Activated B cell treated with CpG ODN at 0.5 μM for 24 hours (primary cell): ENCODE results near the gene FADD. TPM values are rescaled to one million over a fixed set of nuclear protein-coding genes. Genes with fewer than 3 reads are reported as not detected.

Experiments used
- ATAC-seq: fragments of 200-7000 bp; cut with Tn5 transposase; one replicate; pipeline ENCODE4 v1.10.0; 2021; ENCODE audit warnings: low read depth, mild to moderate bottlenecking, moderate library complexity
- CTCF ChIA-PET: fragments of 350-600 bp; sonication (Branson Sonifier 250); formaldehyde crosslinking; loops from one replicate; lab custom pipeline; 2021; ENCODE audit warnings: antibody characterized with exemption; lab: Charles Lee
- POLR2A ChIA-PET: fragments of 350-600 bp; sonication (Branson Sonifier 250); formaldehyde crosslinking; loops from one replicate; lab custom pipeline; 2021; ENCODE audit warnings: antibody characterized with exemption; lab: Charles Lee
- DNase-seq: peaks from one replicate; pipeline ENCODE4 v3.0.0; 2022
- H3K27ac Mint-ChIP-seq: one replicate; pipeline ENCODE4 v1.8.0; 2020; ENCODE audit warnings: mixed read lengths
- H3K27me3 Mint-ChIP-seq: one replicate; pipeline ENCODE4 v1.8.0; 2021; ENCODE audit warnings: mixed read lengths
- H3K36me3 Mint-ChIP-seq: one replicate; pipeline ENCODE4 v1.8.0; 2021; ENCODE audit warnings: low read depth, mixed read lengths
- H3K4me1 Mint-ChIP-seq: one replicate; pipeline ENCODE4 v1.8.0; 2021; ENCODE audit warnings: mixed read lengths
- H3K4me3 Mint-ChIP-seq: one replicate; pipeline ENCODE4 v1.8.0; 2020; ENCODE audit warnings: mild to moderate bottlenecking, mixed read lengths
- H3K9me3 Mint-ChIP-seq: one replicate; pipeline ENCODE4 v1.8.0; 2020; ENCODE audit warnings: mixed read lengths
- CTCF ChIP-seq: fragments of 200-600 bp; IDR thresholded peaks from one replicate; pipeline ENCODE4 v1.8.0; 2022; ENCODE audit warnings: antibody characterized with exemption, mild to moderate bottlenecking
- intact Hi-C: fragments of 100-400 bp; cut with micrococcal nuclease; formaldehyde crosslinking; loops from one replicate; pipeline ENCODE4 v1.15.1; 2024
- total RNA-seq: library from RNA; stranded (reverse); gene quantifications from 2 replicates; pipeline ENCODE4 v1.2.3, GENCODE V29; 2022

FADD gene
- total RNA-seq, 1 donor from 2014 or later: 31.2 TPM

GRCh38 chr11:70201882-70202861 is 924 bp upstream of the FADD start:
- peak overlapping the region; percentile 87 for H3K27ac Mint-ChIP-seq
- H3K4me3 Mint-ChIP-seq: peak overlapping the region; percentile 87
- ChIA-PET POLR2A (interaction anchor here (1.3 kb wide), 1 partner anchor 527 kb away, joined by 9 read pairs; the partner anchor contains the start of gene LTO1), CTCF (no interaction called here)
- intact Hi-C loops: loop anchor here (2.0 to 5.0 kb wide), 4 partner anchors 195 to 1247 kb away; partner anchors contain the start of genes CTTN, DHCR7 and LTO1
- ATAC-seq: no peak
- no peaks in the 10 kb centered on the region for H3K9me3 Mint-ChIP-seq
- no peak for TF ChIP-seq CTCF
- H3K4me1 Mint-ChIP-seq: peaks cover 28% of the 10 kb centered on the region
- peaks cover 30% of the 10 kb centered on the region for H3K36me3 Mint-ChIP-seq
- DNase-seq: no peak
- H3K27me3 Mint-ChIP-seq: no peaks in the 10 kb centered on the region

DNA sequence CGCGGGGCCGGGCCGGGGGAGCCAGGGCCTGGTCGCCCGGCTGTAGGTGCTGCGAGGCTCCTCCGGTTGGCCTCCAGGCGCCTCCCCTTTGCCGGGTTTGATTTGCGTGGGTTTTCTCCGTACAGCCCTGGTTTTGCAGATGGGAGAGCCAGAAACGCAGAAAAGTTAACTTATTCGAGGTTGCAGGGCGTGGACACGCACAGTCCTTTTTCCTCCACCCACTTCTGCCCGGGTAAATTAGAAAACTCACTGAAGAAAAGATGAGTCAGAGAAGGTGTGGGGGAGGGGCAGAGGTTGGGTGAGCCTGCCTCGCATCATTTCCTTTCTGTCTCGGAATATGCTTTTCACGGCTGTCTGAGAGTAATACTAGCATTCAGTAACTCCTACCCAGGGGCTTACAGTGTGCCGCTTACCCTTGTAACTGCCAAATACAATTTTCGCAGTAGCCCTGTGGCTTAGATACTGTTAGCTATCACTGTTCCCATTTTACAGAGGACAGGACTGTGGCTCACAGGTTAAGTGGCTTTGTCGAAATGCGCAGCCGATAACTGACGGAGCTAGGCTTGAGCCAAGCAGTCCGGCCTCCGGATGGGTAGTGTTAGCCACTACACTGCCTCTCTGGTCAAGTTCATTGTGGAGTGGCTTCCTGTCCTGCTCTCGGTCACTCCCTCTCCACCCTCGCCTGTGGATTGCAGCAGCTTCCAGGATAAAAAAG is 812 bp downstream of the FADD start:
- Mint-ChIP-seq H3K4me3 (peak overlapping the region; percentile 93), H3K9me3 (no peaks in the 10 kb centered on the region), H3K27me3 (no peaks in the 10 kb centered on the region), H3K36me3 (peaks cover 45% of the 10 kb centered on the region), H3K27ac (peak overlapping the region; percentile 92), H3K4me1 (peaks cover 34% of the 10 kb centered on the region)
- ATAC-seq (peak; percentile 72), DNase-seq (peak; percentile 46)
- intact Hi-C loops: loop anchor here (1.0 to 5.0 kb wide), 5 partner anchors 66 to 1245 kb away; partner anchors contain the start of genes CTTN, DHCR7, LTO1 and PPFIA1
- no peak for TF ChIP-seq CTCF
- CTCF ChIA-PET: interaction anchor here (1.0 kb wide), 1 partner anchor 8 kb away, joined by 4 read pairs; no protein-coding TSS in a partner anchor
- POLR2A ChIA-PET: interaction anchor here (0.6 to 1.5 kb wide), 5 partner anchors 9 to 529 kb away, joined by 3 to 9 read pairs (median 4); partner anchors contain the start of genes LTO1 and PPFIA1

DNA sequence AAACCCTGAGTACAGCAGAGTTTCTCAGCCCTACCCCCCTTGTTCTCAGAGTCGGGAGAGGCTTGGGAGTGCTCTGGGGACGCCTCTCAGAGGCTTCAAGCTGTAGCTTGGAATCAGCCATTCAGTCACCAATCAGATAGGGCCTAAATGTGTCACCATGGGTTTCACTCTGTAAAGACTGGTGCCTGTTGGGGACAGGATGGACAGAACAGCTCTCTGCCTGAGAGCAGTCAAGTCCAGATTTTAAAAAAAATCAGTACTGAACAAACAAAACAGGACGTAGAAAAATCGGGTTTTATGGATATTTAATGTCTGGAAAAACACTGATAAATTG is 1.3 kb downstream of the FADD start:
- no peak for DNase-seq
- intact Hi-C loops: loop anchor here (1.0 to 5.0 kb wide), 3 partner anchors 66 to 907 kb away; partner anchors contain the start of genes CTTN and PPFIA1
- ATAC-seq: no peak
- ChIA-PET CTCF (interaction anchor here (1.0 kb wide), 1 partner anchor 8 kb away, joined by 4 read pairs; no protein-coding TSS in a partner anchor), POLR2A (interaction anchor here (0.6 to 1.5 kb wide), 3 partner anchors 8 to 289 kb away, joined by 3 to 5 read pairs (median 4); partner anchors contain the start of gene PPFIA1)
- Mint-ChIP-seq H3K27ac (peak overlapping the region; percentile 92), H3K9me3 (no peaks in the 10 kb centered on the region), H3K4me3 (peak overlapping the region; percentile 93), H3K27me3 (no peaks in the 10 kb centered on the region), H3K36me3 (peaks cover 50% of the 10 kb centered on the region), H3K4me1 (peaks cover 35% of the 10 kb centered on the region)
- no peak for TF ChIP-seq CTCF

DNA sequence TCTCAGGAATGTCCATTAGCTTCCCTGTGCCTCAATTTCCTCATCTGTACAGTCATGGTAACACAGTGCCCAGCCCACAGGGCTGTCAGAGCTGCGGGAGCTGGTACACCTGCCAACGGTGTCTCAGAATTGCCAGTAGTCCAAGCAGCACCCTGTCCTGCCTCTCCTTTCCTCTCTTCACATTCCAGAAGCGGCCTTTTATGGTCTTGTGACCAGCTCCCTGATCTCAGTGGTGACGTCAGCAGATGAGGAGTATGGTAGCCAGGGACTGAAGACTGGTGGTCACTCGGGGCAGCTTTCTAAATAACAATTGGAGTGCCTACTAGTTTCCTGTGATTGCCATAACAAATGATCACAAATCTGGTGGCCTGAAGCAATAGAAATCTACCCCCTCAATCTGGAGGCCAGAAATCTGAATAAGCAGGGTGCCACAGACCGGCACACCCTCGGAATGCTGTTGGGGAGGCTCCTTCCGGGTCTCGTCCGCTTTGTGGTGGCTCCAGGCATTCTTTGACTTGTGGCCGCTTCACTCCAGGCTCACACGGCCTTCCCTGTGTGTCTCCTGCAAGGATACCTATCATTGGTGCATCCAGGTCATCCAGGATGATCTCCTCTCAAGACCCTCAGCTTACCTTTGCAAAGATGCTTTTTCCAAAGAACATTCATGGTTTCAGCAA is 2.1 kb downstream of the FADD start:
- ATAC-seq (no peak), DNase-seq (no peak)
- Mint-ChIP-seq H3K4me3 (peak overlapping the region; percentile 93), H3K27ac (no peak overlapping the region), H3K9me3 (no peaks in the 10 kb centered on the region), H3K4me1 (peaks cover 35% of the 10 kb centered on the region), H3K27me3 (no peaks in the 10 kb centered on the region), H3K36me3 (peaks cover 55% of the 10 kb centered on the region)
- no peak for TF ChIP-seq CTCF
- ChIA-PET CTCF (interaction anchor here (1.0 kb wide), 1 partner anchor 9 kb away, joined by 4 read pairs; no protein-coding TSS in a partner anchor), POLR2A (no interaction called here)
- intact Hi-C loops: no loop called here
